ENCODE results near the gene STARD10.

DNA sequence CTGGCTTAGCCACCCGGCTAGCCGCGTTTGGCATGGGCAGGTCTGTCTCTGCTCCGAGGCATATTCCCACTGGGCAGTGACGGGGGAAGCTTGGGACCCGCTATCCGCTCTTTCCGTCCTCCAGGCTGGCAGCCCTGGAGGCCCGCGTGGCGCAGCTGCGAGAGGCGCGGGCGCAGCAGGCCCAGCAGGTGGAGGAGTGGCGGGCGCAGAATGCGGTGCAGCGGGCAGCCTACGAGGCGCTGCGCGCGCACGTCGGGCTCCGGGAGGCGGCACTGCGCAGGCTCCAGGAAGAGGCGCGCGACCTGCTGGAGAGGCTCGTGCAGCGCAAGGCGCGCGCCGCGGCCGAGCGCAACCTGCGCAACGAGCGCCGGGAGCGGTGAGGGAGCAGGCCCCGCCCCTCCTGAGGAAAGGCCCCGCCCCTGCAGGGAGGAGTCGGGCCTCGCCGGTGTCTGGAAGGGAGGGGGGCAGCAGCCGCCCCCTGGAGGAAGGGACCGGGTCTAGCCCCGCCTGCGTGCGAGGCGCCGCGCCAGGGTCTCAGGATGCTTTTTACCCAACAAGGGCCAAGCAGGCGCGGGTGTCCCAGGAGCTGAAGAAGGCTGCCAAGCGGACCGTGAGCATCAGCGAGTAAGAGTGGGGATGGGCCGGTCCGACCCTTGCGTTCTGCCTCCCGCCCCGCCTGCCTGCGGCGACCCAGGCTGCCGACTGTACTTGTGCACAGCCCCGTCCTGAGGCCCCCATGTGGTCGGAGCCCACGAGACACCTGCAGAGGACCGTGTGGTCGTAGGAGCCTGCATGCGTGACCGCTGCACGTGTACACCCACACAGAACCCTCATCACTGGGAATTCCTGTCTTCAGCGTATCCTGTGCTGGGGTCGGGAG is 28.3 kb upstream of the STARD10 start:
- TF ChIP-seq, protein P1, sequence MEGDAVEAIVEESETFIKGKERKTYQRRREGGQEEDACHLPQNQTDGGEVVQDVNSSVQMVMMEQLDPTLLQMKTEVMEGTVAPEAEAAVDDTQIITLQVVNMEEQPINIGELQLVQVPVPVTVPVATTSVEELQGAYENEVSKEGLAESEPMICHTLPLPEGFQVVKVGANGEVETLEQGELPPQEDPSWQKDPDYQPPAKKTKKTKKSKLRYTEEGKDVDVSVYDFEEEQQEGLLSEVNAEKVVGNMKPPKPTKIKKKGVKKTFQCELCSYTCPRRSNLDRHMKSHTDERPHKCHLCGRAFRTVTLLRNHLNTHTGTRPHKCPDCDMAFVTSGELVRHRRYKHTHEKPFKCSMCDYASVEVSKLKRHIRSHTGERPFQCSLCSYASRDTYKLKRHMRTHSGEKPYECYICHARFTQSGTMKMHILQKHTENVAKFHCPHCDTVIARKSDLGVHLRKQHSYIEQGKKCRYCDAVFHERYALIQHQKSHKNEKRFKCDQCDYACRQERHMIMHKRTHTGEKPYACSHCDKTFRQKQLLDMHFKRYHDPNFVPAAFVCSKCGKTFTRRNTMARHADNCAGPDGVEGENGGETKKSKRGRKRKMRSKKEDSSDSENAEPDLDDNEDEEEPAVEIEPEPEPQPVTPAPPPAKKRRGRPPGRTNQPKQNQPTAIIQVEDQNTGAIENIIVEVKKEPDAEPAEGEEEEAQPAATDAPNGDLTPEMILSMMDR (IDR thresholded peaks at IDR 0.05 in 2 of 3, conservative IDR thresholded peaks at IDR 0.05 in 1 of 3; ENCODE audit: insufficient read depth in 2 of 3, low read depth in 1 of 3, low read length in 3 of 3): peak; percentile 13 to 40 (median 18); a peak in 2 of 6 replicates
- TF ChIP-seq SP1 (CRISPR knock-in tag; IDR thresholded peaks at IDR 0.05) (0 out of 2 replicates have a peak, but pooled peaks have one; percentile 45), ZFP36 (IDR thresholded peaks at IDR 0.05; ENCODE audit: low read depth, low read length, partially characterized antibody) (no peak), CHD4 (IDR thresholded peaks at IDR 0.05; ENCODE audit: insufficient read depth, insufficient replicate concordance, low read depth, low read length, poor library complexity, severe bottlenecking) (no peak), KLF16 (IDR thresholded peaks at IDR 0.05) (no peak), ARID3A (IDR thresholded peaks at IDR 0.05; ENCODE audit: borderline replicate concordance, low read depth, low read length) (no peak), CREM (IDR thresholded peaks at IDR 0.05; ENCODE audit: low read depth) (no peak), TAF1 (IDR thresholded peaks at IDR 0.05; ENCODE audit: control insufficient read depth, extremely low read depth, insufficient read depth, low read length, severe bottlenecking) (peak; percentile 53)

Data from K562 (cell line).